GM12878 (cell line): ENCODE data around the gene HMOX2. TPM values are rescaled to one million over a fixed set of nuclear protein-coding genes. Genes with fewer than 3 reads are reported as not detected.

Source experiments
- ATAC-seq: fragments of 200-7000 bp; cut with Tn5 transposase; 3 replicates; pipeline ENCODE4 v1.9.1; 2020; ENCODE audit warnings: mild to moderate bottlenecking, moderate library complexity
- BruUV-seq: library from RNA; stranded (reverse); fragments of 400-500 nt; replicated peaks from 2 replicates; lab custom pipeline; 2021; lab: Mats Ljungman, UMichigan
- CTCF ChIA-PET: fragments of 300-600 bp; sonication (Branson Sonifier 250); formaldehyde crosslinking; extraction: SDS; loops from one replicate; lab custom pipeline; 2021; ENCODE audit warnings: inconsistent platforms; lab: Yijun Ruan, JAX
- POLR2A ChIA-PET: fragments of 350-600 bp; formaldehyde crosslinking; extraction: SDS; loops from one replicate; lab custom pipeline; 2021; ENCODE audit warnings: inconsistent platforms; lab: Charles Lee
- RAD21 ChIA-PET: fragments of 300-600 bp; sonication (Branson Sonifier 250); formaldehyde crosslinking; loops from one replicate; lab custom pipeline; 2023; ENCODE audit warnings: antibody characterized with exemption; ENCODE audit not compliant: unreplicated experiment; lab: Charles Lee
- SMC1A ChIA-PET: fragments of 300-600 bp; sonication (Branson Sonifier 250); formaldehyde crosslinking; loops from one replicate; lab custom pipeline; 2023; ENCODE audit not compliant: unreplicated experiment, uncharacterized antibody; lab: Charles Lee
- DNase-seq: peaks from one replicate; pipeline ENCODE4 v3.0.0-alpha.2; 2011; ENCODE audit warnings: low read depth, low spot score
- FAIRE-seq: peaks from 3 replicates; lab custom pipeline; 2011; peaks lifted over from hg19 to GRCh38; lab: Jason Lieb, UNC
- H2AFZ ChIP-seq: 2 replicates; pipeline ENCODE4 v1.6.0; 2011; ENCODE audit warnings: low read depth, low read length, control low read depth; ENCODE audit not compliant: control insufficient read depth
- H3K27ac ChIP-seq: 2 replicates; pipeline ENCODE4 v1.5.1; 2011; ENCODE audit warnings: control low read depth; ENCODE audit not compliant: control insufficient read depth, insufficient read depth
- H3K27me3 ChIP-seq, 2 experiments: replicated peaks in 1 of 2; 2 replicates each; pipeline versions ENCODE4 v1.6.0 to v1.6.1; 2011; ENCODE audit warnings: low read length in 1 of 2; ENCODE audit not compliant: control insufficient read depth in 2 of 2, insufficient read depth in 2 of 2
- H3K36me3 ChIP-seq, 2 experiments: 2 replicates each; pipeline ENCODE4 v1.5.1; 2011; ENCODE audit warnings: low read length in 1 of 2; ENCODE audit not compliant: control insufficient read depth in 2 of 2, insufficient read depth in 2 of 2
- H3K4me1 ChIP-seq: 2 replicates; pipeline ENCODE4 v1.6.1; 2011; ENCODE audit warnings: mild to moderate bottlenecking, low read length, moderate library complexity, mixed read lengths; ENCODE audit not compliant: control insufficient read depth, insufficient read depth
- H3K4me2 ChIP-seq: 2 replicates; pipeline ENCODE4 v1.6.0; 2011; ENCODE audit warnings: control low read depth; ENCODE audit not compliant: control insufficient read depth, insufficient read depth
- H3K4me3 ChIP-seq: fragments of 200-600 bp; sonication (generic); 2 replicates; pipeline ENCODE4 v1.5.1; 2016
- H3K79me2 ChIP-seq: 2 replicates; pipeline ENCODE4 v1.6.0; 2011; ENCODE audit warnings: low read length; ENCODE audit not compliant: control insufficient read depth, insufficient read depth
- H3K9ac ChIP-seq: 2 replicates; pipeline ENCODE4 v1.8.0; 2011; ENCODE audit warnings: low read length, control low read depth, mixed read lengths; ENCODE audit not compliant: control insufficient read depth, insufficient read depth
- H3K9me3 ChIP-seq: replicated peaks from 3 replicates; pipeline ENCODE4 v1.5.1; 2011; ENCODE audit warnings: mild to moderate bottlenecking, low read length; ENCODE audit not compliant: control insufficient read depth, insufficient read depth
- H4K20me1 ChIP-seq: 2 replicates; pipeline ENCODE4 v1.6.0; 2011; ENCODE audit not compliant: control insufficient read depth, insufficient read depth
- EED ChIP-seq: sonication (generic); IDR thresholded peaks from 2 replicates; pipeline ENCODE4 v1.6.1; 2016; ENCODE audit warnings: antibody characterized with exemption, low read depth
- GABPA ChIP-seq: IDR thresholded peaks from 2 replicates; pipeline ENCODE4 v1.6.1; 2014; ENCODE audit warnings: antibody characterized with exemption, low read depth, mild to moderate bottlenecking, inconsistent platforms
- MAX ChIP-seq: IDR thresholded peaks from 2 replicates; pipeline ENCODE4 v1.6.1; 2012; ENCODE audit warnings: low read depth, low read length, improper control_type of control experiment
- MTA2 ChIP-seq: fragments of 450-650 bp; IDR thresholded peaks from 2 replicates; pipeline ENCODE4 v1.6.1; 2016; ENCODE audit warnings: low read depth, mild to moderate bottlenecking, moderate library complexity
- MYB ChIP-seq: fragments of 150-350 bp; IDR thresholded peaks from 2 replicates; pipeline ENCODE4 v1.6.1; 2014; ENCODE audit warnings: mild to moderate bottlenecking, low read depth, low read length, borderline replicate concordance
- MYC ChIP-seq: IDR thresholded peaks from 2 replicates; pipeline ENCODE4 v1.6.1; 2011; ENCODE audit warnings: mild to moderate bottlenecking, low read length, moderate library complexity, inconsistent platforms; ENCODE audit not compliant: insufficient read depth, insufficient replicate concordance, insufficient read length, severe bottlenecking
- NFYA ChIP-seq: IDR thresholded peaks from 2 replicates; pipeline ENCODE4 v1.6.1; 2011; ENCODE audit warnings: low read depth, mild to moderate bottlenecking, low read length, improper control_type of control experiment, borderline replicate concordance
- SPI1 ChIP-seq: IDR thresholded peaks from 2 replicates; pipeline ENCODE4 v1.6.1; 2011; ENCODE audit warnings: low read depth, mild to moderate bottlenecking, low read length, moderate library complexity, borderline replicate concordance; ENCODE audit not compliant: insufficient read depth
- SREBF1 ChIP-seq: IDR thresholded peaks from 2 replicates; pipeline ENCODE4 v1.6.1; 2012; ENCODE audit warnings: mild to moderate bottlenecking, low read length
- TCF12 ChIP-seq: IDR thresholded peaks from 2 replicates; pipeline ENCODE4 v1.6.1; 2011; ENCODE audit warnings: low read depth, mild to moderate bottlenecking, low read length
- WGBS: methylation state at CpG from one replicate; pipeline ENCODE4 v1.1.6; 2016; ENCODE audit warnings: low lambda C conversion rate; ENCODE audit not compliant: insufficient replicate concordance, insufficient coverage; ENCODE audit errors: missing lambda C conversion rate; 5-methylcytosine and 5-hydroxymethylcytosine counted together
- in situ Hi-C: fragments of 300-500 bp; cut with MboI; formaldehyde crosslinking; loops from 9 replicates; pipeline ENCODE4 v1.14.3; 2018; ENCODE audit warnings: mixed read lengths
- intact Hi-C: fragments of 100-400 bp; cut with micrococcal nuclease; formaldehyde crosslinking; loops from one replicate; pipeline ENCODE4 v1.14.2; 2022; ENCODE audit not compliant: unreplicated experiment
- polyA plus RNA-seq, 11 experiments: library from polyadenylated mRNA; depleted of rRNA in 4 of 11; unstranded in 6 of 11; stranded (reverse) in 5 of 11; fragments of >200 nt; fragmentation: Nextera tagmentation in 4 of 11; fragmentation: Illumina TruSeq in 1 of 11; extraction: Ambion mirVana in 4 of 11; extraction: Trizol in 1 of 11; gene quantifications; 1 replicate in 1 of 11; 2 replicates in 10 of 11; pipeline versions ENCODE4 v1.2.1 to v1.2.3, GENCODE V29; 2011 to 2016; ENCODE audit warnings: inconsistent platforms in 2 of 11, missing spikeins in 2 of 11, low read depth in 1 of 11
- total RNA-seq, 4 experiments: library from RNA; depleted of rRNA in 3 of 4; stranded (reverse); fragments of >200 nt in 3 of 4; fragmentation: Illumina TruSeq in 1 of 4; extraction: Trizol in 1 of 4; gene quantifications; 2 replicates each; pipeline versions ENCODE4 v1.2.1 to v1.2.3, GENCODE V29; 2013 to 2021

The HMOX2 gene
- total and polyA plus RNA-seq, 10 of the 15 experiments (the other 5 are each of a cell fraction or from before 2014, with no cell fraction given), result 26.4 to 111 (median 57.8) TPM

GRCh38 chr16:4531811-4532210 is 55.6 kb downstream of the HMOX2 start:
- TF ChIP-seq EED, result no peak
- TF ChIP-seq TCF12, result no peak
- no peak for TF ChIP-seq SPI1
- TF ChIP-seq MYB, result no peak
- no peak for TF ChIP-seq MAX
- no peak for TF ChIP-seq MYC
- TF ChIP-seq MTA2, result no peak
- TF ChIP-seq SREBF1, result no peak
- no peak for TF ChIP-seq GABPA
- no peak for TF ChIP-seq NFYA

More at GRCh38 chr16:4531811-4532210, 55.6 kb downstream of the HMOX2 start:
- Histone ChIP-seq H3K79me2 (peaks cover 8% of the 10 kb centered on the region), H3K4me1 (peaks cover 30% of the 10 kb centered on the region), H4K20me1 (no peaks in the 10 kb centered on the region), H3K27me3 (no peaks in the 10 kb centered on the region), H3K9ac (no peak overlapping the region), H3K9me3 (no peaks in the 10 kb centered on the region), H2AFZ (no peak overlapping the region), H3K4me3 (no peak overlapping the region), H3K36me3 (peaks cover 0 to 4% of the 10 kb centered on the region in 2 experiments; a peak in 2 of 4 replicates), H3K27ac (no peak overlapping the region), H3K4me2 (no peak overlapping the region)
- ATAC-seq, result no peak
- ChIA-PET SMC1A (interaction anchor here (1.3 kb wide), 1 partner anchor 17 kb away, joined by 4 read pairs; no protein-coding TSS in a partner anchor), CTCF (interaction anchor here (1.1 to 1.5 kb wide), 3 partner anchors 13 to 21 kb away, joined by 3 to 4 read pairs (median 3); no protein-coding TSS in a partner anchor), POLR2A (no interaction called here), RAD21 (no interaction called here)
- in situ Hi-C loops (loop anchor here (10.0 kb wide), 1 partner anchor 63 kb away; no protein-coding TSS in a partner anchor), intact Hi-C loops (no loop called here)
- BruUV-seq, result no TSS peak
- WGBS, result 62% methylated on average over 8 of the region's 8 CpGs
- DNase-seq, result no peak
- FAIRE-seq, result no peak
